PC-3 (cell line): ENCODE results near the gene JAK3.

Experiments used
- CTCF ChIP-seq: fragments of 300-600 bp; sonication (generic); conservative IDR thresholded peaks from 2 replicates; pipeline ENCODE4 v1.5.1; 2017; ENCODE audit warnings: antibody characterized with exemption, low read depth, mild to moderate bottlenecking, low read length
- EZH2phosphoT487 ChIP-seq: fragments of 300-600 bp; sonication (generic); IDR thresholded peaks from 2 replicates; pipeline ENCODE4 v1.6.1; 2018; ENCODE audit warnings: mild to moderate bottlenecking, antibody characterized with exemption, low read length, borderline replicate concordance

- TF ChIP-seq CTCF (peak; percentile 85), EZH2phosphoT487 (no peak)
Observed at GRCh38 chr19:17784201-17785008, 63.4 kb downstream of the JAK3 start.
